Sigmoid colon (tissue), 7 donors: ENCODE results near the gene GLG1. TPM values are rescaled to one million over a fixed set of nuclear protein-coding genes. Genes with fewer than 3 reads are reported as not detected.

Experiments used
- DNase-seq: peaks from one replicate; pipeline ENCODE4 v3.0.0-alpha.2; 2019
- H3K27ac ChIP-seq, 4 donors: fragments of 200-600 bp; sonication (generic); one replicate each; pipeline ENCODE4 v1.5.1; 2016 to 2019; ENCODE audit warnings: mild to moderate bottlenecking in 1 of 4
- H3K27me3 ChIP-seq, 3 donors: fragments of 200-600 bp; sonication (generic); one replicate each; pipeline ENCODE4 v1.5.1; 2019; ENCODE audit warnings: mild to moderate bottlenecking in 1 of 3
- H3K36me3 ChIP-seq, 4 donors: fragments of 200-600 bp; sonication (generic); one replicate each; pipeline ENCODE4 v1.5.1; 2016 to 2019
- H3K4me1 ChIP-seq, 4 donors: fragments of 200-600 bp; sonication (generic); one replicate each; pipeline ENCODE4 v1.5.1; 2017 to 2019
- H3K4me3 ChIP-seq, 4 donors: fragments of 200-600 bp; sonication (generic); one replicate each; pipeline ENCODE4 v1.5.1; 2017 to 2019; ENCODE audit warnings: mild to moderate bottlenecking in 2 of 4, moderate library complexity in 1 of 4
- H3K9me3 ChIP-seq, 4 donors: fragments of 200-600 bp in 3 of 4; sonication (generic) in 3 of 4; one replicate each; pipeline versions ENCODE4 v1.5.1 to v1.6.1; 2013 to 2019
- CTCF ChIP-seq, 4 experiments: fragments of 450-650 bp in 3 of 4; fragments of 200-600 bp in 1 of 4; IDR thresholded peaks; one replicate each; pipeline ENCODE4 v1.5.1; 2016 to 2019; ENCODE audit warnings: antibody characterized with exemption in 4 of 4, mild to moderate bottlenecking in 3 of 4, moderate library complexity in 2 of 4
- EP300 ChIP-seq, 4 donors: sonication (generic); formaldehyde crosslinking; IDR thresholded peaks; one replicate each; pipeline ENCODE4 v1.6.1; 2017; ENCODE audit warnings: antibody characterized with exemption in 4 of 4
- POLR2A ChIP-seq, 2 donors: fragments of 450-650 bp; IDR thresholded peaks; one replicate each; pipeline ENCODE4 v1.6.1; 2016; ENCODE audit warnings: antibody characterized with exemption in 2 of 2, mild to moderate bottlenecking in 2 of 2, moderate library complexity in 2 of 2
- POLR2AphosphoS5 ChIP-seq, 4 donors: sonication (generic); formaldehyde crosslinking; IDR thresholded peaks; one replicate each; pipeline ENCODE4 v1.6.1; 2017; ENCODE audit warnings: antibody characterized with exemption in 4 of 4
- WGBS, 2 donors: extraction: QIAGEN DNeasy Blood & Tissue Kit; methylation state at CpG; one replicate each; pipeline ENCODE4 v1.1.7; 2013; 5-methylcytosine and 5-hydroxymethylcytosine counted together
- intact Hi-C: fragments of 100-400 bp; cut with DNase I; formaldehyde crosslinking; loops from one replicate; pipeline ENCODE4 v1.15.1; 2023
- polyA plus RNA-seq, 3 donors: library from polyadenylated mRNA; stranded (reverse); fragments of 200-250 nt; gene quantifications; one replicate each; pipeline ENCODE4 v1.2.3, GENCODE V29; 2013
- total RNA-seq, 4 donors: library from RNA; depleted of rRNA; stranded (reverse); fragments of >200 nt; gene quantifications; one replicate each; pipeline ENCODE4 v1.1.0, GENCODE V29; 2016
- donor health status: healthy with polysubstance abuse.
- donor health status: Bipolar disorder and iron deficiency.
- donor health status: healthy.

The GLG1 gene
- total and polyA plus RNA-seq, 7 donors: 4.2 to 138 (median 78.7) TPM

GRCh38 chr16:74607962-74608356 is 1.0 kb upstream of the GLG1 start:
- Histone ChIP-seq H3K4me3 (no peak overlapping the region), H3K27ac (peak overlapping the region; percentile 93 to 99 (median 96)), H3K36me3 (no peaks in the 10 kb centered on the region), H3K27me3 (no peaks in the 10 kb centered on the region), H3K9me3 (no peaks in the 10 kb centered on the region), H3K4me1 (peaks cover 0 to 36% (median 33%) of the 10 kb centered on the region in 4 donors)
- intact Hi-C loops: loop anchor here (5.0 to 10.0 kb wide), 2 partner anchors 146 to 507 kb away; partner anchors contain the start of gene LDHD
- no peak for DNase-seq
- TF ChIP-seq POLR2A (IDR thresholded peaks at IDR 0.05) (no peak), CTCF (IDR thresholded peaks at IDR 0.05) (no peak), EP300 (IDR thresholded peaks at IDR 0.05) (no peak), POLR2AphosphoS5 (IDR thresholded peaks at IDR 0.05) (no peak)
- WGBS, 2 donors: 83 to 92% methylated on average over 6 of the region's 6 CpGs

GRCh38 chr16:74607310-74607961 is 522 bp upstream of the GLG1 start:
- no peak for DNase-seq
- intact Hi-C loops: loop anchor here (5.0 to 10.0 kb wide), 2 partner anchors 145 to 507 kb away; partner anchors contain the start of gene LDHD
- no peak for TF ChIP-seq POLR2AphosphoS5 (IDR thresholded peaks at IDR 0.05)
- TF ChIP-seq EP300 (IDR thresholded peaks at IDR 0.05): no peak
- TF ChIP-seq POLR2A (IDR thresholded peaks at IDR 0.05): no peak
- no peak for TF ChIP-seq CTCF (IDR thresholded peaks at IDR 0.05)
- peak overlapping the region; percentile 77 to 99 (median 84) for H3K4me3 ChIP-seq
- WGBS, 2 donors: 25 to 26% methylated on average over 14 of the region's 14 CpGs
- H3K9me3 ChIP-seq: no peaks in the 10 kb centered on the region
- peaks cover 0 to 36% (median 33%) of the 10 kb centered on the region in 4 donors for H3K4me1 ChIP-seq
- peak overlapping the region; percentile 93 to 99 (median 96) for H3K27ac ChIP-seq
- H3K36me3 ChIP-seq: no peaks in the 10 kb centered on the region
- H3K27me3 ChIP-seq: no peaks in the 10 kb centered on the region

DNA sequence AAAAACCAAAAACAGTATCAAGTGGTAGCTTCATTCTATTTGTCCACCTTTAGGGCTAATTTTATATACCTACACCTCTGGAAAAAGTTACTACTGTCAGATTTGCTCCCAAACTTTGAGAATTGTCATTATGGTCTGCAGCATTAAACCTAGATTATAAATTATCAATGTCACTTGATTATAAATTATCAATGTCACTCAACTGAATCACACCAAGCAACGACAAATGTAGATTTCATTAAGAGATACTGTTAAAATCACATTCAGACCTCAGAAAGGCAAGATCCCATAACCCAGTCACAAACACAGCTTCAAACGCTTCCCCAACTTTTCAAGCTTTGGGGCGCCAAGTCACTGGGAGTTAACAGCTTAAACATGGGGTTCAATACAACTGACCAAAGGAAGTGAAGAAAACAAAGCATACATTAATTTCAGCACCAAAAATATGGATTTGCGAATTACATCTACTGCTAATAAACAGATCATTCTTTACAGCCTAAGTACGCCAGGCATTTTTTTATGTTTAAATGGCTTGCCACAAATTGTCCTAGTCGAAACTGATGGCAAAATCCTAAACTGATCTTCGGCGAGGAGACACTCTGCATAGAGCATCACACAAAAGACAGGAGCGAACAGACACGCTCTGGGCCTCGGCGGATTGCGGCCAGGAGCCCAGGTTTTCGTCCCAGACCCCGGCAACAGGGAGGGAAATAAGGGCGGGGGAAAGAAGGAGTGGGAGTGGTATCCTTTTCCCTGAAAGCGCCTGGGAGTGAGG is 981 bp downstream of the GLG1 start:
- peaks cover 0 to 36% (median 33%) of the 10 kb centered on the region in 4 donors for H3K4me1 ChIP-seq
- 1 to 5% methylated on average over 17 of the region's 17 CpGs for WGBS, 2 donors
- H3K27ac ChIP-seq: peak overlapping the region; percentile 93 to 99 (median 96)
- no peak for TF ChIP-seq POLR2A (IDR thresholded peaks at IDR 0.05)
- no peak for TF ChIP-seq EP300 (IDR thresholded peaks at IDR 0.05)
- TF ChIP-seq CTCF (IDR thresholded peaks at IDR 0.05): no peak
- TF ChIP-seq POLR2AphosphoS5 (IDR thresholded peaks at IDR 0.05): no peak
- H3K27me3 ChIP-seq: no peaks in the 10 kb centered on the region
- DNase-seq: peak; percentile 61
- H3K9me3 ChIP-seq: no peaks in the 10 kb centered on the region
- H3K4me3 ChIP-seq: peak overlapping the region; percentile 77 to 99 (median 84)
- no peaks in the 10 kb centered on the region for H3K36me3 ChIP-seq
- intact Hi-C loops: loop anchor here (5.0 to 10.0 kb wide), 2 partner anchors 144 to 509 kb away; partner anchors contain the start of gene LDHD

- peaks cover 0 to 36% (median 33%) of the 10 kb centered on the region in 4 donors for H3K4me1 ChIP-seq
- H3K36me3 ChIP-seq: no peaks in the 10 kb centered on the region
- no peak for TF ChIP-seq POLR2A (IDR thresholded peaks at IDR 0.05)
- no peak for TF ChIP-seq POLR2AphosphoS5 (IDR thresholded peaks at IDR 0.05)
- TF ChIP-seq CTCF (IDR thresholded peaks at IDR 0.05): no peak
- no peak for TF ChIP-seq EP300 (IDR thresholded peaks at IDR 0.05)
- WGBS, 2 donors: 56 to 63% methylated on average over 6 of the region's 6 CpGs
- intact Hi-C loops: loop anchor here (5.0 to 10.0 kb wide), 2 partner anchors 143 to 509 kb away; partner anchors contain the start of gene LDHD
- no peaks in the 10 kb centered on the region for H3K27me3 ChIP-seq
- no peak for DNase-seq
- peak overlapping the region; percentile 93 to 99 (median 96) for H3K27ac ChIP-seq
- peak overlapping the region; percentile 77 to 99 (median 84) for H3K4me3 ChIP-seq
- H3K9me3 ChIP-seq: no peaks in the 10 kb centered on the region
Measured at GRCh38 chr16:74605332-74605731, 1.6 kb downstream of the GLG1 start.
